Dermis blood vessel endothelial cell (primary cell): ENCODE measurements around the gene SFXN5. TPM values are rescaled to one million over a fixed set of nuclear protein-coding genes. Genes with fewer than 3 reads are reported as not detected.

Source experiments
- DNase-seq: peaks from one replicate; pipeline ENCODE4 v3.0.0; 2010
- total RNA-seq: library from RNA; depleted of rRNA; stranded (reverse); fragments of >200 nt; gene quantifications from 2 replicates; pipeline ENCODE4 v1.2.3, GENCODE V29; 2014

SFXN5 gene
- total RNA-seq, 1 donor from 2014 or later, result 16.5 TPM

DNA sequence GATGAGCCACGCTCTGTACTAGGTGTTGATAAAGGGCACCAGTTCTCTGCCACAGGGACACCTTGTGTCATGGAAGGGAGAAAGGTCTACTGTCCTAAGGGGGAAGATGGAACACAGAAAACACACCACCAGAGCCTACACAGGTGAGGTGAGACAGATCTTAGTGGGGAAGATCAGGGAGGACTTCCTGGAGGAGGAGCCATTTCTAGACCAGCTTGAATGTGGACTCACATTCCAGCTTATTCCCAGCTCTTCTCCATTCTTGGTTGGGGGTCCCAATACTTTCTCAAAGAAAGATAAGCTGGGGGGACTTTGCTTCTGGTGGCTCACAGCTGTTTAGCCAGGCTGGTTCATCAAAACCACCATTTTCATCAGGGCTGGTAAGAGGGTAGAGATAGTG, 118.0 kb downstream of the SFXN5 start:
- no peak for DNase-seq

DNA sequence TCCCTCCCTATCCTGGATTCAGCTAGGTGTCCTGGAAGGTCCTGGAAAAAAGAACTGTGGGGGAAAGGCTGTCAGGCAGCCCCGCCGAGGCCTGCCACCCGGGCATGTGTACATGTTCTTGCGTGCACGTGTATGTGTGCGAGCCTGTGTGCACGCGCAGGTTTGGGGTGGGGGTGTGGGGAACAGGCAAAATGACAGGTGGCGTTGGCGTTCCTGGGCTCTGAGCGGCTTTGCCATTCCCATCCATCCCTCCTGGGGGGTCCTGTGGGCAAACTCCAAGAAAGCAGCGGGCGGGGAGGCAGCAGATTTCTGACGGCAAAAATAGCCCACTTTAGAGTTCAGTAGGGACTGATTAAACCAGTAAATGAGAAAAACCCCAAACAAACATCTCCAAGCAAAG, 118.6 kb downstream of the SFXN5 start:
- DNase-seq, result no peak

DNA sequence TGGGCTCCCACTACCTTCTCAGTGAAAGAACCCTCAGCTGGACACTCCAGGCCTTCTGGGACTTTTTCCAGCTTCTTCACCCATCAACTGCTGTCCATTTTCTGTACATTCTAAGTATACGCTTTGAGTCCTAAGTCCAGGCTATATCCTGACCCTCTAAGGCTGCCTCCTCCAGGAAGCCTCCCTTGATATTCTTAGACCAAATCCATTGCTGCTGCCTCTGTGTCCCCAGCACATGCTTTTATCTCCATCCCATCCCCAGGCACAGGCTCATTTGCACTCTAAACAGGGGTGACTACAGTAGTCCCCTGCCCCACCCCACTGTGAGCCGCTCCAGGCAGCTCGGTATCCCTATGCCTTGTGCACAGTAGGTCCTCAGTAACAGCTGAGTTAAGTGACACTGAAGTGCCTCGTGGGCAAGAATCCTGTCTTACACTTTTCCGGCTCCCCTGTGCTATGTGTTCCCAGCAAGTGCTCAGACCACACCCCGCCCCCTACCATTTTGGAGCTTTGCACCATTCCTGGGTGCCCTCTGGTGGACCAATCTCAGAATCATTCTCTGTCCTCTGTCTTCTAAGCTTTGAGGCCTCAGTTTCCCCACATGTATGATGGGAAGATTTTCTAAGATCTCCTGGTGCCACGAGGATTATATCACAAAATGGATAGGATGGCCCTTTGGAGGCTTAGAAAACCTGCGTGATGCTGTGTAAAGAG, 119.2 kb downstream of the SFXN5 start:
- DNase-seq, result no peak

DNA sequence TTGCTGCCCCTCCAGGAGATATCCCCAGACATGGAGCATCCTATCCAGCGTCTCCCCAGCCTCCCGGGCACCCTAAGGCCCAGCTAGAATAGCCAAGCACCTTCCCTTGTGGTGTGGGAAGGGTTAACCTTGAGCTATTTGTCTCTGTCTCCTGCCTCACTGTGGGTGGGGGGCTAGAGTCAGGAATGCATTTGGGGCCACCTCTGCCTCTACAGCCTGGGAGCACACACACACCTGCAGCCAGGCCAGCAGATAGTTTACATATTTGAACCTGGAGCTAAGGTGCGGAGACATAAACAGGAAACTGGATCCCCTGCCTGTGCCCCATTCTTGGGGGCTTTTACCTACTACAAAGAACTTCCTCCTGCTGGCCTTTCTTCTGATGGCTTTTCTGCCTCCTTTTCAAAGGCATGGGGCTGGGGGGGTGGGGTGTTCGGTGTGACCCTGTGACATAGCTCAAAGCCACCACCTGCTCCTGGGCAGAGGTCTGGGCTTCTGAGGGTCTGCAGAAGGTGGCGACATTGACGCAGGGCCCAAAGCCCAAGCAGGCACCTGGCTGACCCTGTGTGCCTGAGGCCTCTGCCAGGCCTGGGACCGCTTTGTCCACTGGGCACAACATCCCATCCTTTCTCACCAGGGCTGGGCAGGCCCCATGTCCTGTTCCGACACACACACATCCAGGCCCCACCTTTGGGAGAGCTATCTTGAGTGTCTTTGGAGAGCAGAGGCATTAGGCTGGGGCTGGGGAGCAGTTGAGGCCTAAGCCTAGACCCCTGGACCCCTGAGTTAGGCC, 120.0 kb downstream of the SFXN5 start:
- no peak for DNase-seq

DNA sequence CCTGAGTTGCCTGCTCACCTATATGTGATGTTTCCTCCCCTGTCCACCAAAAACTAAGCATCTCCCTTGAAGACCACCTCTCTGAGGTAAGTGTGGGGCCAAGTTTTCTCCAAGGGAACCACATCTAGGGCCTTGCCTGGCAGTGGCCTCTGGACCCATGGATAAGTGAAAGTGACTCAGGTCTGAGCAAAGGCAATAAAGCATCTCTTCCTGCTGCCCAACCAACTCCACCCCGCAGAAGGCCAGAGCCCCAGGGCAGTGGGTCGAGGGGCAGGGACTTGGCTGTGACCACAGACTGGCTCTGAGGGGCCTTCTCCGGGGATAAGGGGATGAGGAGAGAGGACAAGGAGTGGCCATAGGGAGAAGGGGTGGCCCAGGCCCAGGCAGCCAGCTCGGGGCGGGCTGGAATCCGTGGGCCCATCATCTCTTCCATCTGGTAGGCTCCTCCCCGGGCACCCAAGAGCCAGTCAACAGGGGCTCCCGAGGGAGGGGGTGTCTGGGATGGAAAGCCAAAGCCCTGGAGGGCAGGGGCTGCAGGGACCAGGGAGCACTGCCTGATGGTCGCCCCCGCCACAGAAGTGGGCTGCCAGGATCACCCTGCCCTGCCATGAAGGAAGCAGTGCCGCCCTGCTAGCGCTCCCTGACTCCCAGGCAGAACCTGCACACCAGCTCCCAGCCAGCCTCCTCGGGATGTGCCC, 120.8 kb downstream of the SFXN5 start:
- no peak for DNase-seq

DNA sequence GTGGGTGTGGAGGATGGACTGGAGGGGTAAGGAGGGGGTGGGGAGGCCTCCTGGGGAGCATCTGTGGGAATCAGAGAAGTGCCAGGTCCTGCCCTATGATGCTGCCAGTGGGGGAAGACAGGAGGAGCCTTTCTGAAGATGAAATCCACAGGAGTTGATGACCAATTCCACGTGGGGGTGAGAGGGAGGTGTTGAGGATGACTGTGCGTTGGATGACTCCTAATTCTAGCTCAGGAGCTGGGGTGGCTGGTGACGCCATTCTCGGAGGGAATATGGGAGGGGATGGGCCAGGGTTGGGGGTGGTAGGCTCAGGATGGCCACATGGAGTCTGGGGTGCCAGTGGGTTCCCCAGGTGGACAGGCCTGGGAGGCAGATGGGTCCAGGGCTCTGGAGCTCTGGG, 121.9 kb downstream of the SFXN5 start:
- DNase-seq, result no peak

DNA sequence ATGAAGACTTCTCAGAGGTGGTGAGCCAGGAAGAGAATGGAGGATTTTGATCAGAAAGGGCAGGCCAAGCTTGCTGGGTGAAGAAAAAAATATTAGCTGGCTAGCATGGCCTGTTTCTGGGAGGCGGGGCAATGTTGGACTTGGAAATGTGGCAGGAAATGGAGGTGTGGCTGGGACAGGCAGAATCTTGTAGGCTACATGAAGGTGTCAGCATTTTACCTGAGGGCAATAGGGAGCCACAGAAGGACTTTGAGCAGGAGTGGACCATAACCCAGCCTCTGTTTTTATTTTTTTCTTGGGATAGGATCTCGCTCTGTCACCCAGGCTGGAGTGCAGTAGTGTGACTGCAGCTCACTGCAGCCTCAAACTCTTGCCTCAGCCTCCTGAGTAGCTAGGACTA, 122.5 kb downstream of the SFXN5 start:
- DNase-seq, result no peak

DNA sequence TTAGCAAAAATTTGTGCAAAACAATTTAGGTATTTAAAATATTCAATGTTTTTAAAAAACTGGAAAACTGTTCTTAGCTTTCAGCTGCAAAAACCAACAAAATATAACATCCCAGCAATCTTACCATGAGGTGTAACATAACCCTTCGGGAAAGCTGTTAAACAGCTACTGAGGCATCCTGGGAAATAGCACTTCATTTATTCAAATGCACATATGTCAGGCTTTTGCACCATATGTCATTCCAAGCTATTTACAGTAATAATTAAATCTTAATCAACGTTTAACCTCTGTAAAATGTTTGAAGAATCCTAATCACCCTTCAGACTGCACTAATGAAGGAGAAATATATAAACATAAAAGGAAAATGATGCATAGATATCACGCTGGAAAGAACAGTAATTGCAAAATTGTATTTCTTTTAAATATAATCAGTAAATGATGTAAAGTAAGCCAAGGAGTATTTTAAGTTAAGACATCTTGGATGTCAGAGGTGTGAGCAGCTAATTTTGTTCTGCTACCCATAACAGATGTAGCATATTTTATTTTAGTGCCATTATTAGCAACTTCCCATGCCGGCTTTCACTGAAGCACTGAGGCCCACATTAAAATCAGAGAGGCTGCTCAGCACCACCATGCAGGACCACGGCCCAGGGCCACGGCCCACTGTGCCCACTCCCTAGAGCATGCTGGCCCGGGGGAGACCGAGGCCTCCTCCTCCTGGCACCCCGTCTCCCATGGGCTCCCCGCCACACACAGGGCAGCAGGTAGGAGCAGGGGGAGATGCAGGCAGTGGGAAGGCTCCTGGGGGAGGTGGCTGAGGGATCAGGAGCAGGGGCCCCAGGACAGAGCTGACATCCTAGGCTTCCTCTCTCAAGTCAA, 123.3 kb downstream of the SFXN5 start:
- DNase-seq, result no peak

DNA sequence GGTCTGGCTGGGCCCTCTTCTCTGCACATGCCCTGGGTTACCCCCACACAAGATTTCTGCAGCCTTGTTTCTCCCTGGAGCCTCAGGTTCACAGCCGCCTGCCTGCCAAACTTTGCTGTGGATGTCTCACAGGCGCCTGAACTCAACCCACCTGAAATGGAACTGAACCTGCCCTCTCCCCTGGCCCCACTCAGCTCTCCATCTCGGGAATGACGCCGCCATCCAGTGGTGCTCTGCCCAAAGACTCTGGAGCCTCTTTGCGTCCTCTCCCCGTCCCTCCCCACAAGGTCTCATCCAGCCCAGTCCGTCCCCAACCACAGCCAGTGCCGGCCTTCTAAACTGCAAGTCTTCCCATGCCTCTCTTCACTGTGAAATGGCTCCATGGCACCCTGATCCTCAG, 125.0 kb downstream of the SFXN5 start:
- DNase-seq, result no peak

DNA sequence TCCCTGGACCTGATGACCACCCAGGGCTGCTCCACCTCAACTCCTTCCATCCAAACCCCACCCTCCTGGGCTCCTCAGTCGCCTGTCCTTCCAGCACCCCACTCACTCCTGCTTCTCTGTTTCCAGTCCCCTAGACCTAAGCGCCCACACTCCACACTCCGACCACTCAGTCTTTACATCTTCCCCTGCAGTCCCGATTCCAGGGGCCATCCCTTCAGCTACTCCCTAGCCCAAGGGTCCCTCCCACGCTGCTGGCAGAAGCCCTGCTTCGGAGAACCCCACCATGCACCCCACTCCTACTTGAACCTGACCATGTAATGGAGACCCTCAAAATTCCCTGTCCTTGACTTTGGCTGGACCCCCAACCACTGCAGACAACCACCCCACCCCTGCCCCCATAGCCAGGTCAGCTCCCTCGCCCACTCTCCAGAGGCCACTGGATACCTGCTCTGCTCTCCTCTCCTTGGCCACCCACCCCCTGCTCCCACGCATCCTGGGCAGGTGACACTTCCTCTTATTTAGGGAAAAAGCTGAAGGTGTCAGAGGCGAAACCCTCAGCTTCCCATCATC, 126.0 kb downstream of the SFXN5 start:
- no peak for DNase-seq

DNA sequence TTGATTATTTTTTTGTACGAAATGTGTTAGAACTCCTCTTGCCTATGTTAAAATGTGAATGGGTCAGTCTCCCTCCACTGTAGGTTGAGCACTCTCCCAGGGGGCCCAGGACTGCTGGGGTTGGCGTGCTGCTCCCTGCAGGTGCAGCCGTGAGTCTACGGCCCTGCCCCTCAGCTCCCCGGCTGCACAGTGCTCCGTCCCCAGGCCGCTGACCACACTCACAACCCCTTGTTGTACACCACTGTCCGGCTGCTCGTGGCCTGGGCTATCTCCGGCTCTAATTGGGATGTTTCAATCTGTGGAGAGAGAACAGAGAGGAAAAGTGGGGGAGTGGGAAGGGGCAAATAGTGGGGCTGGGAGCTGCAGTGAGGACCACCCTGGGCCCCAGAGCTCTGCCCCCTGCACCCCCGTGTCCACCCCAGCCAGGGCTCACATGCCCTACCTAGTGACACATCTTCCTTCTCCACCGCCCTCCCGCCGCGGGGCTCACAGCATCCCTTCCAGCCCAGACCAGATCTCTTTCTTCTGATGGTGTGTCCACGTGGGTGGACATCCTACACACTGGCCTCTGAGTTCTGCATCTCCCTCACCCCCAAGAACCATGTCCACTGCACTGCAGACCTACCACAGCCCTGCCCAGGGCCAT, 126.6 kb downstream of the SFXN5 start:
- no peak for DNase-seq

DNA sequence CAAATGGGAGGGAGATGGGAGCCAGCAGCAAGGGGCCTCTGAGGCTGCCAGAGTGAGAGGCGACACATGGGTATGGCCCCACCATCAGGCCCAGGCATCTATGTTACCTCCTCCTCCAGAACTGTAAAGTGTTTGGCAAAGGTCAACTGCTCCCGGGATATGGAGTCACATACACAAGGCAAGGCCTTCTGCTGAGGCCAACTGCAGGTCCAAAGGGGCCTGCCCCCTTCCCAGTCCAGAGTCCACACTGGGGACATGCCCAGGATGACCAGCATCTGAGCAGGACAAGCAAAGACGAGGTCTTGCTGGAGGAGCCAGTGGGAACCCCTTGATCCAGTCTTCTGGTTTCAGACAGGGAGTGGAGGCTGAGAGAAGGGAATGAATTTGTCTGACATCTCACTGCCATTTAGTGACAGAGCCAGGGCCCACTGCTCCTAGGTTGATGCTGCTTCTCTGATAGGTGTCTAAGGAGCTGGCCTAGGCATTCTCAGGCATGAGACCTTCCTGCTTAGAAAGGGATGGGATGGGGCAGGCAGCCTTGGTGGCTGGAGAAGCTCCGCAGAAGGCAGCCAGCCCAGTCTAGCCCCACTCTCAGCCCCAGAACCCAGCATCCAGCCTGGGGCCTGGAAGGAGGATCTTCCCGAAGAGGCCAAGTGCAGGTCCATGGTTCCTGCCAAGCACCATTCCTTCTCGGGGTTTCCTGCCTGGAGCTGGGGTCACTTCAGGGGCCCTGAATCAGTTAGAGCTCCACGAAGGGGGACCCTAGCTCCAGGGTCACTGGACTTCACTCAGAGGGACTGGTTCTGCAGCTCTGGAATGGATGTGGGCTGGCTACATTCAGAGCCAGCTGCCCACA, 127.7 kb downstream of the SFXN5 start:
- DNase-seq, result no peak

DNA sequence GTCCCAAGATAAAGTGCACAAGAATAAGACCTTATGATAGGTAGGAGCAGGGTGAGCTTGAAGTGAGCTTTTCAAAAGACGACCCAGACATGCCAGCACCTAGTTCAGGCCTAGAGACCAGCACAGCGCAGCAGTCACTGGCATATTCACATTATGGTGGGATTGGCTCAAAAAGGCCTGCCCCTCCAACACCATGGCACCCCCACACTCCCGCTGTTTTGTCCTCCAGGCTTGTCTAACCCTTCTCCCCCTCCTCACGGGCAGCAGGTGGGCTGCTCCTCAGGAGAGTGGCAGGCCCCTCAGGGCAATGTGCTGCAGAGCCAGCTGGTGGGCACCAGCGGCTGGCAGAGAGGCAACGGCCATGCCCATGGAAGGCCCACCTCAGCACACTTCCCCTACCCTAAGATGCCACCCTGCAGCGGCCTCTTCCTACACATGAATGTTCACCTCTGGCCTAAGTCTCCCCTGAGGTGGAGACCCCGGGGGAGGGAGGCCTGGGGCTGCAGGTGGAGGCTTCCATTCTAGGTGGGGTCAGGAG, 128.6 kb downstream of the SFXN5 start:
- no peak for DNase-seq

DNA sequence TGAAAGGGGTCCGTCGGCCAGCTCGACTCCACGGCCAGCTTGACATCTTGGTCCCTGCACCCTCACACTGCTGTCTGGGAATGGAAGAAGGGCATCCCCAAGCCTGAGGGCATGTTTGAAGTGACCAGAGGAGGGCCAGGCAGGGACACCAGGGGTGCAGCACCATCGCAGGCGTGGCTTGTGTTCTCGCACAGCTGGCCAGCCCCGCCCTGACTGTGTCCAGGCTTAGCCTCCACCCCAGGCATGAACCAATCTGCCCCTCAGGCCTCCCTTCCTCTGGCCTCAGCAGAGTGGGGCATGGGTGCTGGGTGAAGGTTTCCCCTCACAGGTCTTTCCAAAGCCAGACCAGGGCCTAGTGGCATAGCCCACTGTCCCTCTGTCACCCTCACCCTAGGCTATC, 129.2 kb downstream of the SFXN5 start:
- DNase-seq, result no peak

DNA sequence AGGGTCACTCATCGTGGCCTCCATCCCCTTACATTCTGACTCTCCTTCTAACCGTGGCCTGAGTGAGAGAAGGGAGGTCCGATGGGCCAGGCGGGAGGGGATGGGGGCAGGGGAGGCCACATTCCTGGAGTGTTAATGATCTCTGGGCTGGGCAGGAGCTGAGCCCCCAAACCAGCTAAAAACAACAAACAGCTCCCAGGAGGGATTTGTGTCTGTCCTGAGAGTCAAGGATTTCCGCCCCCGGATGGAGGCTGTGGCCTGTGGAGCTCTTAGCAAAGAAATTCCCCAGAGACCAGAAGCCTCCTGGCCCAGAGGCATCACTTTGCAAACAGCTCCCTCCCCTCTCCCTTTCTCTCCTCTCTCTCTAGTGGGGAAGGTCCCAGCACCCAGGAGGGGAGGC, 130.7 kb downstream of the SFXN5 start:
- DNase-seq, result no peak

DNA sequence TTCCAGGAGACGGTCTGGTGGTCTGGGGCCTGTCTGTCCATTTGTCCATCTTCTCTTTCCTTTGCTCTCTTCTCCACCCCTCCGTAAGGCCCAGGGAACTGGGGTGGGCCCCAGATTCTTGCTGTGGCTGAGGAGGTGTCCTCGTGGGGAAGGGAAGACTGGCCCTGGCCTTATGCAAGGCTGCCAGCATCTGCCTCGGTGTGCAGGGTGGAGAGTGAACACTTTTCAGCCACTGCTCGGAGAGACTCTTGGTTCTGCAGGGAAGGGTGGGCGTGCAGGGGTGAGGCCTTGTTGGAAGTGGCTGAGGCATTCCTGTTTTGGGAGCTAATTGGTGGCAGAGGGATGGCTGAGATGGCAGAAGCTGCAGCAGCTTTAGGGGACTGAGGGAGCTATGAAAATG, 131.2 kb downstream of the SFXN5 start:
- no peak for DNase-seq

DNA sequence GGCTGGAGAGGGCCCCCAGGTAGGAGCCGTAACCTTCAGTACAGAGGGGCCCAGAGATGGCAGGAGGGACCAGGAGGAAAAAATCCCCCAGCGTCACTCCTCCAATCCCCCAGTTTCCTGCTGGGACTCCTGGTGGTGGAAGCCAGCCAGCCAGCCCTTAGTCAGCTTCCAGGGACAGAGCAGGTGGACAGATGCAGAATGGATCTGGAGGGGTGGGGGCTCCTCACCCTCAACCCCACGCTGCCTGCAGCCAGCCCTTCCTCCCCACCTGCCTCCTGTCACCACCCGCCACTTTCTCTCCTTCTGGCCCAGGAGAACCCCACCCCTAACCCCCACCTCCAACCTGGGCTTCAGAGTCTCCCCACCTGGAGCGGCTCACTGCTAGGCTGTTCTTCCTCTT, 133.1 kb downstream of the SFXN5 start:
- DNase-seq, result no peak

DNA sequence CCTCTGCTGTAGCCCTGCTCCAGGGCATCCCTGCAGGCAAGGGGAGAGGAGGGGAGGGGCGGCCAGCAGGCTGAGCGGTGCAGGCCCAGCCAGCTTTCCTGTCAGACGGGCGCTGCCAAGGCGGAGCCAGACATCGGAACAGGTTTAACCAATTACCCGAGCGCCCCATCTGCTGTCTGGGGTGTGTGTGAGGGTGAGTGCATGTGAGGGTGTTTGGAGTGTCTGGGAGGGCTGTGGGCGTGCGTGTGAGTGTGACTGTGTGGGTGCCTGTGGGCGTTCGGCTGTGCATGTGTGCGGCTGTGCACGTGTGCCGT, 134.2 kb downstream of the SFXN5 start:
- no peak for DNase-seq

DNA sequence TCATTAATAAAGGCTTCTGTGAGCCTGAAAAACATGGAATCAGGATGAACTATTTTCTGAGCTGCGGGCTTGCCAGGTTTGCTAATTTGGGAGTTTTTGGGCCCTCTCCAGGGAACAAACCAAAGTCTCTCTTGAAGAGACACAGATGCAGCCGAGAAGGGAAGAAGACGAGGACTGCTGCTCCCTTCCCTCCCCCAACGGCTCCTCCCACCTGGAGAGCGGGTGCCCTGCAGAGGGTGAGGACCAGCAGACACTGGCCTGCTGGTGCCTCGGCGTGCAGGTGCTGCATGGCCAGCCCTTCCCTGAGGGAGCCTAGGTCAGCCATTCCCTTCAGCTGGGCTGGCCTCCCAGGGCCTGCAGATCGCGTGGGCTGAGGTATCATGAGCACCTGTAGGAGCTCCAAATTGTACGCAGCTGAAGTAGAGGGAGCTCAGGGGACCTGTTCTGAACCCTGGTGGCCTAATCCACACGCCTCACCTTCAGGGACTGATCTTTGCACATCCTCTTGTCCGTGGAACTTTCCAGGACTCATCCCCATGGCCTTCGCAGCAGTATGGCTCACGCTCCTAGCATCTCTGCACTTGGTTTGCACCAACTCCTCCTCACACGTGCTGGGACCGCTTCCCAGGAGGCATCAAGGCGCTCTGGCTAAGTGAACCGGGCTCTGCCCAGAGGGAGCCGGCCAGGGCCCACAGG, 134.7 kb downstream of the SFXN5 start:
- no peak for DNase-seq

DNA sequence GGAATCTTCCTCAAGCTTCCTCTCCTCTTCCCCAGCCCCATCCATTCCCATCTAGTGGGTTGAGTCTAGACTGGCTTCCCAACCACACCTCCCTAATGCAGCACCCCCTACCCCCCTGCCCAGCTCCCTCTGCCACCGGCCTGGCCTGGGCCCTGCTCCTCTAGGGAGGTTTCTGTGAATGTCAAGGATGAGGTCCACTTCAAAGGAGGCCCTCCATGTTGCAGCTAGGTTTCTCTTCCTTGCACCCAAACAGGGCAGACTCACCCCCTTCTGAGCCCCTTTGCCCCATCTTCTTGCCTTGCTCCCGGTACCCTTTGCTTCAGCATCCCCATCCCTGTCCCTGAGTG, 135.9 kb downstream of the SFXN5 start:
- no peak for DNase-seq
